HG03520 (cell line): ENCODE measurements around the gene GRM4.

ENCODE experiments used
- ATAC-seq: cut with Tn5 transposase; IDR thresholded peaks from one replicate; pipeline ENCODE4 v1.9.1; 2021; ENCODE audit warnings: mild to moderate bottlenecking, moderate library complexity; ENCODE audit not compliant: unreplicated experiment

GRM4 gene

DNA sequence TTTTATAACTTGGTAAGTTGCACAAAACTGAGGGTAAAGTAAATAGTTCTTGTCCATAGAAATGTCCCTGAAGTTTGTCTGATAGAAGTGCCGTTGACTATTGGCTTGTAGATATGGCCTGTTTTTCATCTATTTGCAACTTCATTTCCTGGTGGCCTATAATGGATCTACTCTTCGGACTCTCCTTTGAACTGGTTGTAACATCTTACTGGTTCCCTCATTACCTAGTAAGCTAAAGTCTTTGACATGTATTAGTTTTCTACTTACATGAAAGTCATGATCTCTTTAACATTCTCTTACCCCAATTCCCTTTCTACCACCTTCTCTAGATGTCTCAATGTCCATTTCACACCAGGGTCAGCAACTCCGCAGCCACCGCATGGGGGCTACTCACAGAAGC lies 146.3 kb downstream of the GRM4 start:
- ATAC-seq = no peak

DNA sequence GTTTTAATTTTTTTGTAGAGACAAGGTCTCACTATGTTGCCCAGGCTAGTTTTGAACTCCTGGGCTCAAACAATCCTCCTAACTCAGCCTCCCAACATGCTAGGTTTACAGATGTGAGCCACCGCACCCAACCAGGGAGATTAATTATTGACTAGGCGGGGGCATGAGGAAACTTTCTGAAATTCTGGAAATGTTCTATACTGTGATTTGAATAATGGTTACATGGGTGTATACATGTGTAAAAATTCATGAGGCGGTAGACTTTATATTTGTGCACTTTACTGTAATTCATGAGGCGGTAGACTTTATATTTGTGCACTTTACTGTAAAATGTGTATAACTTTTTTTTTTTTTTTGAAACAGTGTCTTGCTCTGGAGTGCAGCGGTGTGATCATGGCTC lies 147.2 kb downstream of the GRM4 start:
- no peak for ATAC-seq

- no peak for ATAC-seq
These were observed 148.6 kb downstream of the GRM4 start for GRCh38 chr6:33997265-33997664.

DNA sequence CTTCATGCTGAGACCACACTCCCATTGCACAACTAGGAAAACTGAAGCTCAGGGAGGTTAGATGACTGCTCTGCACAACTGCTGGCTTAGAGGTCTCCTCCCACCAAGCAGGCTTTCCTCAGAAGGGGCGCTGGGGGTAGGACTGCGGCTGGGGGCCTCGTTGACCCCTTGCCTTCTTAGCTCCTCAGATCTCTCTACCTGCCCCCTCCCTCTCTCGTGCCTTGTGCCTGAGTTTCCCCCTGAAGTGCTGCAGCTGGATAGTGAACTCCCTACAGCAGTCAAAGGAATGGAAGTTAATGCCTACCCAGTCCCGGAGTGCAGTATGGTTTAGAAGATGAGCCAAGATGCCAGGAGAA lies 149.8 kb downstream of the GRM4 start:
- no peak for ATAC-seq

- ATAC-seq = no peak
These were observed 150.4 kb downstream of the GRM4 start for GRCh38 chr6:33995309-33996119.

DNA sequence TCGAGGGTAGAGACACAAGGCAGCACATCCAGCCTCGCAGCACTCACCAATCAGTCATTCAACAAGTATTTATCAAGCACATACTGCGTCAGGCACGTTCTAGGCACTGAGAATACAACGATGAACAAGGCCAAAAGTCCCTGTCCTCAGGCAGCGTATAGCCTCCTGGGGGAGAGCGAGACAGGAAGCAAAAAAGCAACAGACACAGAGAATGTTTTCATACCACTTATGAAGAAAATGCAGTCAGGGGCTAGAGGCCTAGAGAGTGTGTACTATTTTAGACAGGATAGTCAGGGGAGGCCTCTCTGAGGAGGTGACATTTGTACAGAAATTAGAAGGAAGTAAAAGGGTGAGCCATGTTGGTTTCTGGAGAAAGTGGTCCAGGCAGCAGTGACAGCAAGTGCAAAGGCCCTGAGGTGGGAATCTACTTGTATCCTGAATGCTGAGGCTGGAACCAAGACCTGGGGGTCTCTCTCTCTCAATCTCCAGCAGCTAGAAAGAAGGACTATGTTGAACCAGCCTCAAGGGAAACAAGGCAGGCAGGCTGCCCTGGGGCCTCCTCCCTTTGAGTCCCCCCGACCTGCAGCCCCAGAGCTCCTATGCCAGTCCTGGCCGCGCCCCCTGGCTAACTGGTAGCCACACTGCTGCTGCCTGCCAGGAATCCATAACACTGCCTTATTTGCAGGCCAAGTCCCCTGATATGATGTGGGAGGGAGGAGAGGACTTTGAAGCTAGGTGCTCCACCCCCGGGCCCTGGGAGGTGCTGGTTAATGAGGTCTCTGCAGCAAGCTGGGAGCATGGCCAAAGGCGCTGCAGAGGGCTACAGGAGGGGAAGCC lies 151.2 kb downstream of the GRM4 start:
- ATAC-seq = no peak

GRCh38 chr6:33993653-33994471 lies 152.0 kb downstream of the GRM4 start:
- ATAC-seq = no peak

DNA sequence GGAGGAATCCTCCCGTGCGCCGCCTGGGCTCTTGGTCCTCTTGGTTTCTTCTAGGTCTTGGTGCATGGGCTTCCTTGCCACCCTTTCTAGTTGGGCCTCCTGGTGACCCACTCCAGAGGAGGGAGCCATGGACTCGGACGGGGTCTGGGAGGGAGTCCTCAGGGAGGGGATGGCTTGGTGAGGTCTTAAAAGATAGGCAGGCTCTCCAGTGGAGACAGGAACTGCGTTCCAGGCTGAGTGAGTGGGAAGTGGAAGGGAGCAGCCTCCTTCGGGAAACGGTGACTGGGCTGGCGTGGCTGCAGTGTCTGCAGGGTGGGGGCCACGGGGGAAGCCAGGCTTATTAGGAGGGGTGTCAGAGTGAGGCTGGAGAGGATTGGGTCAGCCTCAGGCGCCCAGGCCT lies 152.8 kb downstream of the GRM4 start:
- no peak for ATAC-seq

- no peak for ATAC-seq
These were observed 153.7 kb downstream of the GRM4 start for GRCh38 chr6:33992191-33992590.

GRCh38 chr6:33991610-33992009 lies 154.3 kb downstream of the GRM4 start:
- ATAC-seq = no peak

DNA sequence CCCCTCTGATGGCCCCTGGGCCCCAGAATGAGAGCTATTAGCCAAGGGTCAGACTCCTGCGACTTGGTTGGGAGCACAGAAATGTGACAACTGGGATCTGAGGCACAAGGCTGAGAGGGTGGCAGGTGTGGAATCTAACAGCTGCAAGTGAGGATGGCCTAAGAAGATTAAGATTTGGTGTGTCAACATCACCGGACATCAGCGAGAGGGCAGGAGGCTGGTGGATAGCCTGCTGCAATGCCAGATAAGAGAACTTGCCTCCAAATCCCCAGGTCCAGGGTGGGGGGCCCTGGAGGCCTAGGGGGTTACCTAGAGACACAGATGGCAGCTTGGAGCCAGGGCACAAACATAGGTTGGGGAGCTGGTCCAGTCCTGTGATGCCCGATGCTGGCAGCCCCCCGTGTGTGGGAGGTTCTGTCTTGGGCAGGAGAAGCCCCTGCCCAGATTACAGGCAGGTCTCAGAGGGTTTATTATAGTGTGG lies 155.8 kb downstream of the GRM4 start:
- ATAC-seq = no peak

DNA sequence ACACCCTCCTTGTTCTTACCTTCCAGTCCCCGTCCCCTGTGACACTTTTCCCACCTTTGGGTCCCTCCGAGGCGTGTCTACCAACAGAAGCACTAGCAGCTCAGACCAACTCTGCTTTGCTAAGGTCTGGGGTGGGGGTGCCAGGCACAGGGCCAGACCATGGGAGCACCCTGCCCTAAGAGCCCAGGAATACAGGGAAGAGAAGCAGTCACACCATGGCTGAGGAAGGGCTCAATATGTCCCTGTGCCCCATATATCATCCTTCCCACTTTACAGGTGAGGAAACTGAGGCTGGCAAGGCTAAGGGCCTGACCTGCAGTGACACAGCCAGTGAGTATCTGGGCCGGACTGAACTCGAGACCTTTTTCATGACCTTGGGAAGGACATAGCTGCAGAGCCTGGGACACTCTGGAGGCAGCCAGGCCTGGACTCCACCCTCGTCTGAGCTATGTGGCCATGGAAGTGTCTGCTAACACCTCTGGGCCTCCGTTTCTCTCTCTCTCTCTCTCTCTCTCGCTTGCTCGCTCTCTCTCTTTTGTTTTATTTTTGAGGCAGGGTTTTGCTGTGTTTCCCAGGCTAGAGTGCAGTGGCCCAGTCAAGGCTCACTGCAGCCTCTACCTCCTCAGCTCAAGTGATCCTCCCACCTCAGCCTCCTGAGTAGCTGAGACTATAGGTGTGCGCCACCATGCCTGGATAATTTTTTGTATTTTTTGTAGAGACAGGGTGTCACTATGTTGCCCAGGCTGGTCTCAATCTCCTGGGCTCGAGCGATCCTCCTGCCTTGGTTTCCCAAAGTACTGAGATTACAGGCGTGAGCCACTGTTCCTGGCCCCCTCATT lies 156.7 kb downstream of the GRM4 start:
- ATAC-seq = no peak

- ATAC-seq = no peak
These were observed 157.5 kb downstream of the GRM4 start for GRCh38 chr6:33988121-33989015.

- no peak for ATAC-seq
These were observed 158.3 kb downstream of the GRM4 start for GRCh38 chr6:33987531-33988021.

- no peak for ATAC-seq
These were observed 159.9 kb downstream of the GRM4 start for GRCh38 chr6:33985947-33986346.

GRCh38 chr6:33985313-33985751 lies 160.6 kb downstream of the GRM4 start:
- no peak for ATAC-seq

GRCh38 chr6:33984466-33985312 lies 161.2 kb downstream of the GRM4 start:
- ATAC-seq = no peak
